GM18870 (cell line): ENCODE measurements around the gene SMYD3.
"Not testable (repeated sequence)": the region's sequence is repeated elsewhere in the genome, so short reads cannot be mapped to it uniquely, and the experiment has no call there.

Experiments used
- ATAC-seq: cut with Tn5 transposase; IDR thresholded peaks from one replicate; pipeline ENCODE4 v1.9.1; 2021; ENCODE audit warnings: moderate library complexity; ENCODE audit not compliant: unreplicated experiment

The SMYD3 gene

DNA sequence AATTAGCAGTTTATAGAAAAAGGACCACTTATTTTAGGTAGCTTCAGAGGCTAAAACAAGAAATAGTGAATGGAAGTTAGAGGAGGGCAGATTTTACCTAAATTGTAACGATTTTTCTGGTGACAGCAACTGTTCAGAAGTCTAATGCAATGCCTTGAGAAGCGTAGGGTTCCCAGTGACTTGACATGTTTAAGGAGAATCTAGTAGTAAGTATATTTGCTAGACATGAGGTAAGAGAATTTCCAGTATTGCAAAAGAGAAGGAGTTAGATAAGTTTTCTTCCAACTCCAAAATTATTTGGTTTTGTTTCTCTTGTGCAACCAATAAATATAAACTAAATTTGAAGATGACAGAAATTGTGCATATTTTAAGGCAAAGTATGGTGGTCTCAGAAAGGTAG lies 140.0 kb downstream of the SMYD3 start:
- no peak for ATAC-seq

DNA sequence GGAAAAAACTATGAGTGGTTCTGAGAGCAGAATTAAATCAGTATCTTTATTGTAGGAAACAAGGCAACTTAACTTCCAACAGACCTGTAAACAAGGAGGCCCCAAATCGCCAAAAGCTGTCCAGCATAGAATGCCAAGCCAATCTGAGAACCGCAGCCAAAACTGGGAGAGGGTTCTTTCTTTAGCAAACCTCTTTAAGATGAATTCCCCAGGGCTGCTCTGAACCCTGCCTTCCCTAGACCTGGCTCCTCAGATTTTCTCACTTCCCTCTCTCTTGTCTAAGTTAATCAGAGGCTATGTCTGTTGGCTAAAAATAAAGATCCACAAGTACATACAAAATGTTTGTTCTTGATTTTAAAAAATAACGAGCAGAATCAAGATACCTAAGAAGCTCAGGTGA lies 141.4 kb downstream of the SMYD3 start:
- ATAC-seq = no peak

DNA sequence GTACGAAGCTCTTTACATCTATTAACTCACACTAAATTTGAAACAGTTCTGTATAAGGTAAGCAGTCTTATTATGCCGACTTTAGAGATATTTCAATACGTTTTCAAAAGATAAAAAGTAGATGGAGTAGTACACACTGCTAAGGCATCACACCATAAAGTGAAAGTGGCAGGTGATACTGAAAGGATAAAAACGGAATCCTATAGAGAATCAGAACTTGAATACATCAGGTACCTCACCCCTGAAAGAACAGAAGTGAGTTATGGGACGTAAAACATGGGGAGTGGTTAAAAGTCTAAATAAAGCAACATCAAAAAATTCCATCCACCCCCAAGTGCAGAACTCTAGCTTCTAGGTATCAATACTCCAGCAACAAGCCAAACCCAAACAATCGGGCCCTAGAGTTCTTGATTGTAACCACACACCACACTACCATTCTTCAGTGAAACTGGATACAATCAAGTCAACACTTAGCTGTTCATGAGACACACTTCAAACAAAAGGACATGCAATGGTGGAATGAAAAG lies 142.6 kb downstream of the SMYD3 start:
- peak; percentile 74 for ATAC-seq

DNA sequence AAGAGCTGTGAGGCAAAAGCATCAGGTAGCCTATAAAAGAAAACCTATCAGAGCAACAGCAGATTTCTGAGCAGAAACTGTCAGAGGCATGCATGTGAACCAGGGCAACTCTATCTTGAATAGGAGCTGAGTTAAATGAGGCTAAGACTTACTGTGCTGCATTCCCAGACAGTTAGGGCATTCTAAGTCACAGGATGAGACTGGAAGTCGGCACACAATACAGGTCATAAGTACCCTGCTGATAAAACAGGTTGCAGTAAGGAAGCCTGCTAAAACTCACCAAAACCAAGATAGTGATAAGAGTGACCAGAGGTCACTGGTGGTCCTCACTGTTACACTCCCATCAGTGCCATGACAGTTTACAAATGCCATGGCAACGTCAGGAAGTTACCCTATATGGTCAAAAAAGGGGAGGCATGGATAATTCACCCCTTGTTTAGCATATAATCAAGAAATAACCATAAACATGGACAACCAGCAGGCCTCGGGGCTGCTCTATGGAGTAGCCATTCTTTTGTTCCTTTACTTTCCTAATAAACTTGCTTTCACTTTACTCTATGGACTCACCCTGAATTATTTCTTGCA lies 150.0 kb downstream of the SMYD3 start:
- not testable (repeated sequence) for ATAC-seq

DNA sequence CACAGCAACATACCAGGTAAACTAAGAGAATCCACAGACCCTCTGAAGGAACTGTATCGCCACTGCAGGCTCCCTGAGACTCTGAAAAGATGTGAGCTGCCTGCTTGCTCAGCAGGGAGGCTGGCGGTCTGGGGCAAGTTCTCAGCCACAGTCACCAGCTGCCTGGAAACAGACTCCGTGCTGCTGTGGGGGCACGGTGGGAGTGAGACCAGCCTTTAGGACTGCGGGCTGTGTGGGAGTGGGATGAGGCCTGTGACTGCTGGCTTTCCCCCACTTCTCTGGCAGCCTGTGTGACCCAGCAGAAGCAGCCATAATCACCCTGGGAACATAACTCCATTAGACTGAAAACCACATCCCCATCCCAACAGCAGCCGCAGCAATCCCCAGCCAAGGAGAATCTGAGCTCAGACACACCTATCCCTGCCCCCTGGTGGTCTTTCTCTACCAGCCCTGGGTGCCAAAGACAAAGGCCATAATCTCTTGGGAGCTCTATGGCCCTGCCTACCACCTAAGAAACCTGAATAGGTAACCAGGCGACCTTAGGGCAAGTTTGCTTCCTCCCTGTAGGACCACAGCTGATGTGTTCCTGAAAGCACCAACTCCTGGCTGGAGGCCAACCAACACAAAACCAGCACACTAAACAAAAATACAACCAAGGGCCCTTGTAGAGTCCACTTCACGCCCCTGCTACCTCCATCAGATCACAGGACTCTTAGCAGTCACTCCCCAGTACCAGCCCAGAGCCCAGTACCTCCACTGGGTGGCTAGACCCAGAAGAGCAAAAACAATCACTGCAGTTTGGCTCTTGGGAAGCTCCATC lies 151.5 kb downstream of the SMYD3 start:
- no peak for ATAC-seq

DNA sequence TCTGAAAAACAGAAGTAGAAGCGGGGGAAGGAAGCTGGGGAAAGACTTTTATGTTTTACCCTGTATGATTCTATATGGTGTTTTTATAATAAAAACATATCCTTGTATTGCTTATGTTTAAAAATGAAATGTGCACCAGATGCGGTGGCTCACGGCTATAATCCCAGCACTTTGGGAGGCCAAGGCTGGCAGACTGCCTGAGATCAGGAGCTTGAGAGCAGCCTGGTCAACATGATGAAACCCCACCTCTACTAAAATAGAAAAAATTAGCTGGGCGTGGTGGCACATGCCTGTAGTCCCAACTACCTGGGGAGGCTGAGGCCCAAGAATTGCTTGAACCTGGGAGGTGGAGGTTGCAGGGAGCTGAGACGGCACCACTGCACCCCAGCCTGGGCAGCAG lies 155.4 kb downstream of the SMYD3 start:
- ATAC-seq = no peak

DNA sequence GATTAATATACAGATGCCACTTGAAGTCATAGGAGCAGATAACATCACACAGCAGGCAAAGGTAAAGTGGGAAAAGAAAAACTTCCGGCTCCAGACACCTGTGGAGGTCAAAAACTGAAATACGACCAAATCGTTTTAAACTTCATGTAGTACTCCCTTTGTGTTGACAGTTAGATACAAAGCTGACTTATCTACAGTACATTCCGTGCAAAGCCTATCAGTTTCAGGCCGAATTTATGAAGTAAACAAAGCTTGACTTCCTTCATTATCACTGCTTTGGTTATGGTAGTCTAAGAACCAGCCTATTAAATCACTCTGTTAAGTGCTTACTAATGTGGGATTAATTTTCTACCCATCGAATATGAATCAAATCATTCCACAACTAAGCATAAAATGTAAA lies 156.3 kb downstream of the SMYD3 start:
- no peak for ATAC-seq

DNA sequence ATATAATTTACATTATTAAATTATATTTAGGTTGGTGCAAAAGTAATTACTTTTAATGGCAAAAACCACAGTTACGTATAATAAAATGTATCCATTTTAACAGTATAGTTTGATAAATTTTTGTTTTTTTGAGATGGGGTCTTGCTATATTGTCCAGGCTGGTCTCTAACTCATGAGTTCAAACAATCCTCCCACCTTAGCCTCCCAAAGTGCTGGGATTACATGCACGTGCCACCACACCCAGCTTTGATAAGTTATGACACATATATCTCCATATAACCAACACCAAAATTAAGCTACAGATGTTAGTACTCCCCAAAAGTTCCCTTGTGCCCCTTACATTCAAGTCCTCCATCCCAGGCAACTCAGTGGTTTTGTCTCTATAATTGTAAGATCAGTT lies 163.1 kb downstream of the SMYD3 start:
- ATAC-seq = no peak

DNA sequence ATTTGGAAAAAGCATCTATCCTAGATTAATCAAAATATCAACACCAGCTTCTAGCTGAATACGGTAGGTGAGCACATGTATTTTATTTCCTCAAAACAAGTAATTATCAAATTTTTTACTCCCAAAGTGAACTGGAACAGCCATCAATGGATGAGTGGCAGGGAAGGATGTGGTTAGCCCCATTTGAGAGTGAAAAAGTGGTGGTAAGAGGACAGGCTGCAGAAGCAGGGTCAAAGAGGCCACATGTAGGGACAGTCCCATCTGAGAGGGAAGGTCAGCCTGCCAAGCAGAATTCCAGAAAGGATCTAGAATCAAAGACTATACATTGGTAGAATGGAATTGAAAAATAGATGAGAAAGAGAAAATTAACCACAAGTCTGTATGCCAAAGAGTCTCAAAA lies 163.8 kb downstream of the SMYD3 start:
- no peak for ATAC-seq

DNA sequence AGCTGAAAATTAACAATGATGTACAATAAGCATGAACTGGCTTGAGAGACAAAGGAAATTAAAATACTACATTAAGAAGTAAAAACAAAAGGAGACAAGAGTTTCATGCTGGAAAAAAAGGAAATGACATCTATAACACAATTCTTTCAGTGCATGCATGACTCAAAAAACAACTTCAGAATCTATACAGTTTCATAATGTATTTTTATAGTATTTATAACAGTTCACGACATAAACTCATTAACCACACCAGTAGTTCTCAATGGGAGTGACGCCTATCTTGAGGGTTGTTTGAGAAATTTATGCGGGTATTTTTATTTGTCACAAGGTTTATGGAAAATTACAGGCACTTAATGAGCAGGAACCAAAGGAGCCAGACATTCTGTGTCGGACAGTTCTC lies 168.5 kb downstream of the SMYD3 start:
- ATAC-seq = no peak

DNA sequence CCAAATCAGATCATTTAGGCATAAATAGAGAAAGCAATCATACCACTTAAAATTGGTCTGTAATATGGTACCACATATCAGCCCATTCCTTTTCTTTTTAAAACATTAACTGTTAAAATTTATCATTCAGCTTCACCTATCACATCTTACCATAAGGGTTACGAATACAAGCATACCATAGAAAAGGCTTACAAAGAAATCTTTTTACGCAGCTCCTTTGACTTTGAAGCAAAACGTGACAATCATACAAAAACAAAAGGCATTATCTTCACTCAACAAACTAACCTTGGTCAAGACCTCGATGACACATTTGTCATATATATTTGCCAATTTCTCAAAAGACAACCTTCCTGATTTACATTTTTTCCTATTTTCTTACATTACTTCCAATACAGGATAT lies 169.0 kb downstream of the SMYD3 start:
- no peak for ATAC-seq

DNA sequence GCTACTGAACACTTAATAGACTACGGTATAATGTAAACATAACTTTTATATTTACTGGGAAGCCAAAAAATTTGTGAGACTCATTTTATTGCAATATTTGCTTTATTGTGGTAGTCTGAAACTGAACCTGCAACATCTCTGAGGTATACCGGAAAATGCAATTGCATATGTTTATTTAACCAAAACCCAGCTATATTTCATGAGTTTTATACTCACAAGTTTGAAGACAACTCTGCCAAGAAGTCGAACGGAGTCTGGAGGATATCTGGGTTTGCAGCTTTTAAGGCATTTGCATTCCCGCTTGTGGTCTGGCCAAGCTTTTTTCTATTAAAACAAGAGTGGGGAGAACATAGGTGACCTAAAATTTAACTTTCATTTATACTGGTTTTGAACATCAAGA lies 171.9 kb downstream of the SMYD3 start:
- ATAC-seq = no peak

DNA sequence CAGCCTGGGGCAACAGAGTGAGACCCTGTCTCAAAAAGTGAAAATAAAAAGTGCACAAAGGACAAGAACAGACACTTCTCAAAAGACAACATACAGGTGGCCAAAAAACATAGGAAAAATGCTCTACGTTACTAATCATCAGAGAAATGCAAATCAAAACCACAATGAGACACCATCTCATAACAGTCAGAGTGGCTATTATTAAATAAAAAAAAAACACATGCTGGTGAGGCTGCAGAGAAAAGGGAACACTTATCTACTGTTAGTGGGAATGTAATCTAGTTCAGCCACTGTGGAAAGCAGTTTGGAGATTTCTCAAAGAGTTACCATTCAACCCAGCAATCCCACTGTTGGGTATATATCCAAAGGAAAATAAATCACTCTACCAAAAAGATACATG lies 173.2 kb downstream of the SMYD3 start:
- no peak for ATAC-seq

DNA sequence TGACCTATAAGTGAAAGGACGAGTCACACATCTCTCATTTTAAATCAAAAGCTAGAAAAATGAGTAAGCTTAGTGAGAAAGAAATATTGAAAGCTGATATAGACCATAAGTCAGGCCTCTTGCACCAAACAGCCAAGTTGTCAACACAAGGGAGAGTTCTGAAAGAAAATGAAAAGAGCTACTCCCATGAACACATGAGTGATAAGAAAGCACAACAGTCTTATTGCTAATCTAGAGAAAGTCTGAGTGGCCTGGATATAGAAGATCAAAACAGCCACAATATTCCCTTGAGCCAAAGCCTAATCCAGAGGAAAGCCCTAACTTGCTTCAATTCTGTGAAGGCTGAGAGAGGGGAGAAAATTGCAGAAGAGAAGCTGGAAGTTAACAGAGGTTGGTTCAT lies 175.0 kb downstream of the SMYD3 start:
- no peak for ATAC-seq

DNA sequence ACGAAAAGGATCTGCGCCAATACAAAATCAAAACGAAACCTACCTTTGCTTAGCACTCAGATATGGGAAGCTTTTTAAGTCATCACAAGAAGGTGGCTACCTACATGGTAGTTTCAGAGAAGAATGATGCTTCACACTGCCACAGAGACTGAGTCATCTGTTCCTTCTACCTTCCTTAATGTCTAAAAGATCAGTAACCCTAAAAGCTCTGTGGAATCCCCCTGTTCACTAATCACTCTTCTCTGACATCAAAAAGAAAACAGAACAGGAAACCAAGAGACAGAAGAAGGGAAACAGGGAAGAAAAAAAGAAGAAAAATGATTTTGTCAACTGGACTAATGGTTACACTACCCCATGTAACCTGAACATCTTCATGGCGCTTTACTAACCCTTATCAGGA lies 177.2 kb downstream of the SMYD3 start:
- peak; percentile 98 for ATAC-seq

DNA sequence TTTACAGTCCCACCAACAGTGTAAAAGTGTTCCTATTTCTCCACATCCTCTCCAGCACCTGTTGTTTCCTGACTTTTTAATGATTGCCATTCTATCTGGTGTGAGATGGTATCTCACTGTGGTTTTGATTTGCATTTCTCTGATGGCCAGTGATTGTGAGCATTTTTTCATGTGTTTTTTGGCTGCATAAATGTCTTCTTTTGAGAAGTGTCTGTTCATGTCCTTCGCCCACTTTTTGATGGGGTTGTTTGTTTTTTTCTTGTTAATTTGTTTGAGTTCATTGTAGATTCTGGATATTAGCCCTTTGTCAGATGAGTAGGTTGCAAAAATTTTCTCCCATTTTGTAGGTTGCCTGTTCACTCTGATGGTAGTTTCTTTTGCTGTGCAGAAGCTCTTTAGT lies 177.8 kb downstream of the SMYD3 start:
- not testable (repeated sequence) for ATAC-seq

DNA sequence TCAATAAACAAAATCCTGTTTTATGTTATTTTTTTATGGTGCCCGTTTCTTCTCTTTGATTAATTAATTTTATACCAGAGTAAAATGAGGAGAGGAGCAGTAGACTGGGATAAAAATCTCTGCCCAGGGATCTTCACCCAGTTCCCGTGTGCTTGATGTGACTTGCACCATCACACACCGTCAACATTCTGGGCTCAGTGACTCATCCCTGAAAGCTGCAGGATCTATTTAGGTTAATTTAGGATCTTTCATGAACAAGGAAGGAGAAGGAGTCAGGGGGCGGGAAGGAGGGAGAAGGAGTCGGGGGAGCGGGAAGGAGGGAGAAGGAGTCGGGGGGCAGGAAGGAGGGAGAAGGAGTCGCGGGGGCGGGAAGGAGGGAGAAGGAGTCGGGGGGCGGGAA lies 182.4 kb downstream of the SMYD3 start:
- ATAC-seq = no peak

DNA sequence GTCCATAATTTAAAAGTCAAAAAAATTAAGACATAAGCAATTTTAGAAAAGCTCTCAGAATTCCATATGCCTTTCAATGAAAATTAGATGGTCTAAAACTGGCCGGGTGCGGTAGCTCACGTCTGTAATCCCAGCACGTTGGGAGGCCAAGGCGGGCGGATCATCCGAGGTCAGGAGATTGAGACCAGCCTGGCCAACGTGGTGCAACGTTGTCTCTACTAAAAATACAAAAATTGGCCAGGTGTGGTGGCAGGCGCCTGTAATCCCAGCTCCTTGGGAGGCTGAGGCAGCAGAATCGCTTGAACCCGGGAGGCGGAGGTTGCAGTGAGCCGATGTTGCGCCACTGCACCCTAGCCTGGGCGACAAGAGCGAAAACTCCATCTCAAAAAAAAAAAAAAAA lies 183.0 kb downstream of the SMYD3 start:
- not testable (repeated sequence) for ATAC-seq

DNA sequence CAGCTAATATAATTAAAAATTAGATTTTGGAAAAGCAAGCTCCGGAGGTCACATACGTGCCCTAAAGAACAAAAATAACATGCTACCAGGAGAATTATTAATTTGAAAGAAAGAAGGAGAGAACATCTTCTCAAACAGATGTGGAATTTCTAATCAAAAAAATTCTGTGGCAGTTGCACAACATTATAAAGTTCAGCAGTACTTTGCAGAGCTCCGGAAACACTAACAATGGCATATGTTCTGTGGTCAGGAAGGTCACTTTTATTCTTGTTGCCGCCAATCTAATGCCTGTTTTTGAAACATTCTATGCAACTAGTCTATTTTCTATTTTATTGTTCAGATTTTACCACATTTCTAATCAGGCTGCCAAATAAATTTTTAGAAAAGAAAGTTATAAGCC lies 186.8 kb downstream of the SMYD3 start:
- no peak for ATAC-seq

DNA sequence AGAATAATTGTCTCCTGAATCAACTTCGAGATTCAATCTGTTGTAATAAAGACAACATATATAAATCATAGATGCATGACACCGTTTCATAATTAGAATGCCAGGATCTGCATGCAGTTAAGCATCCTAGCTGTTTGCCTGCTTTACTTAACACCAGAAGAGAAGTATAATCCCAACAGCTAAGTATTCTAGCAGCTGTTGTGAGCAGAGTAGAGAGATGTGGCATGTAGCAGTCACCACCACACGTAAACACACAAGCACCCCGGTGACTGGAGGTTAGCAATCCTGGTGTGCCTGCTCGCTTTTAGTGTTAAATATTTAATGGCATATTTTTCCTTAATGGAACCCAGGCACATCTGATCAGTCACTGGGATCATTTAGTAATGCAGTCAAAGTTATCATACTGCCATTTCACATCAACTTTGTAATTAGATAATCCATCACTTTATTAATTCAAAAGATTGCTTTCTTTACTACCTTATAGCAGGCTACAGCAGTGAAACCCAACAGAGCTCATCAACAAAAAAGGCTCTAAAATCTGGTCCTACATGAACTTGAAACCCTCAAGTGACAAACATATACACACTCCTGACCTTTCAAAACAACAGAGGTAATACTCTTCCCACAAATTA lies 187.9 kb downstream of the SMYD3 start:
- no peak for ATAC-seq

DNA sequence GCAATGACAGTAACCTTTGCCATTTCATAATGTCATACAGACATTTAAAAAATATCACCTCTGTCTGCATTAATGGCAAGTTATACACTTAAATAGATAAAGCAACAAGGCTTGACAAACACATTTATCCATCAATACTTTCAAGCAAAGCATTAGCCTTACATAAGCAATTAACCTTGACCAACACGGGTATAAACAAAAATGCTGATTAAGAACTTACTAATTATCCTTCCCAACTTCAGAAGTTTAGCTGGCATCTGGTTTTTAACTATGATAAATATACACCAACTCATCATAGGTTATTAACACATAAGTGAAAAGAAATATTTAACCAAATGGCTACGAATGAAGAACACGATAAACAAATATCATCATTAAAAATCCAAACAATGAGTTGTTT lies 188.5 kb downstream of the SMYD3 start:
- no peak for ATAC-seq

DNA sequence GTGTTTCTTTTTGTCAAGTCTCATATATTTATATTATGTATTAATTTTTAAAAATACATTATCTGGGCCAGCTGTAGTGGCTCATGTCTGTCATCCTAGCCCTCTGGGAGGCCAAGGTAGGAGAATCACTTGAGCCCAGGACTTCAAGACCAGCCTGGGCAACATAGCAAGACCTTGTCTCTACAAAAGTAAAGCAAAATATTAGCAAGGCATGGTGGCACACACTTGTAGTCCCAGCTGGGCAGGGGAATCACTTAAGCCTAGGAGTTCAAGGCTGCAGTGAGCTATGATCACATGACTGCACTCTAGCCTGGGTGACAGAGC lies 189.1 kb downstream of the SMYD3 start:
- no peak for ATAC-seq
